Small intestine (tissue), 7 donors: ENCODE results near the gene AADACL4. TPM values are rescaled to one million over a fixed set of nuclear protein-coding genes. Genes with fewer than 3 reads are reported as not detected.

Experiments used
- DNase-seq, 2 donors: peaks; one replicate each; pipeline versions ENCODE4 v3.0.0 to v3.0.0-alpha.2; 2013
- FAIRE-seq: peaks from 2 replicates; lab custom pipeline; 2012; peaks lifted over from hg19 to GRCh38; lab: Jason Lieb, UNC
- H3K27ac ChIP-seq, 3 donors: one replicate each; pipeline ENCODE4 v1.5.1; 2013; ENCODE audit warnings: low read length in 2 of 3, mild to moderate bottlenecking in 2 of 3, control low read depth in 1 of 3, inconsistent platforms in 1 of 3, low read depth in 1 of 3, moderate library complexity in 1 of 3
- H3K27me3 ChIP-seq, 3 donors: one replicate each; pipeline ENCODE4 v1.6.1; 2013; ENCODE audit warnings: low read length in 3 of 3, inconsistent platforms in 1 of 3; ENCODE audit not compliant: control insufficient read depth in 3 of 3, insufficient read depth in 3 of 3
- H3K36me3 ChIP-seq, 3 donors: one replicate each; pipeline ENCODE4 v1.6.1; 2013; ENCODE audit warnings: low read length in 3 of 3, inconsistent platforms in 1 of 3, low read depth in 1 of 3, mild to moderate bottlenecking in 1 of 3, moderate library complexity in 1 of 3; ENCODE audit not compliant: control insufficient read depth in 3 of 3, insufficient read depth in 2 of 3
- H3K4me1 ChIP-seq, 3 donors: one replicate each; pipeline ENCODE4 v1.6.1; 2013; ENCODE audit warnings: low read length in 2 of 3, inconsistent platforms in 1 of 3, low read depth in 1 of 3, mild to moderate bottlenecking in 1 of 3, moderate library complexity in 1 of 3; ENCODE audit not compliant: control insufficient read depth in 3 of 3, insufficient read depth in 2 of 3
- H3K4me3 ChIP-seq, 3 donors: one replicate each; pipeline ENCODE4 v1.5.1; 2013; ENCODE audit warnings: low read length in 3 of 3, control low read depth in 1 of 3, inconsistent platforms in 1 of 3, low read depth in 1 of 3, mild to moderate bottlenecking in 1 of 3, moderate library complexity in 1 of 3
- H3K9me3 ChIP-seq, 2 donors: one replicate each; pipeline ENCODE4 v1.6.1; 2013; ENCODE audit warnings: low read depth in 1 of 2, low read length in 1 of 2; ENCODE audit not compliant: control insufficient read depth in 2 of 2, insufficient read depth in 1 of 2
- WGBS, 3 donors: extraction: QIAGEN DNeasy Blood & Tissue Kit; methylation state at CpG; one replicate each; pipeline ENCODE4 v1.1.7; 2013; 5-methylcytosine and 5-hydroxymethylcytosine counted together
- polyA plus RNA-seq, 4 donors: library from polyadenylated mRNA; stranded (reverse) in 3 of 4; unstranded in 1 of 4; fragments of 200-250 nt in 3 of 4; fragments of 120-200 nt in 1 of 4; gene quantifications; one replicate each; pipeline versions ENCODE4 v1.2.1 to v1.2.3, GENCODE V29; 2013
- donor health status: healthy with polysubstance abuse.
- donor health status: control.
- donor health status: control.
- donor health status: Bipolar disorder and iron deficiency.
- donor health status: healthy.

AADACL4 gene
- polyA plus RNA-seq, 4 donors, result not detected

- peaks cover 0 to 60% (median 2%) of the 10 kb centered on the region in 3 donors for H3K36me3 ChIP-seq
- no peak overlapping the region for H3K4me3 ChIP-seq
- 75 to 91% (median 80%) methylated on average over 3 of the region's 3 CpGs for WGBS, 3 donors
- H3K4me1 ChIP-seq, result peaks cover 9 to 36% (median 15%) of the 10 kb centered on the region in 3 donors
- FAIRE-seq (no peak), DNase-seq (no peak)
- peaks cover 0 to 15% of the 10 kb centered on the region in 2 donors for H3K9me3 ChIP-seq
- no peaks in the 10 kb centered on the region for H3K27me3 ChIP-seq
- H3K27ac ChIP-seq, result no peak overlapping the region
These were observed 36.6 kb upstream of the AADACL4 start for GRCh38 chr1:12607263-12607662.

GRCh38 chr1:12608311-12608957 is 35.5 kb upstream of the AADACL4 start:
- WGBS, 3 donors, result 55 to 75% (median 74%) methylated on average over 5 of the region's 5 CpGs
- FAIRE-seq (no peak), DNase-seq (peak in 1 of 2 donors; percentile 32)
- Histone ChIP-seq H3K27me3 (no peaks in the 10 kb centered on the region), H3K27ac (no peak overlapping the region), H3K36me3 (peaks cover 0 to 55% (median 2%) of the 10 kb centered on the region in 3 donors), H3K9me3 (peaks cover 0 to 15% of the 10 kb centered on the region in 2 donors), H3K4me1 (peaks cover 6 to 27% (median 10%) of the 10 kb centered on the region in 3 donors), H3K4me3 (no peak overlapping the region)

- Histone ChIP-seq H3K4me3 (no peak overlapping the region), H3K27me3 (no peaks in the 10 kb centered on the region), H3K27ac (no peak overlapping the region), H3K9me3 (peaks cover 0 to 15% of the 10 kb centered on the region in 2 donors), H3K36me3 (peaks cover 0 to 50% (median 2%) of the 10 kb centered on the region in 3 donors), H3K4me1 (peaks cover 2 to 19% (median 7%) of the 10 kb centered on the region in 3 donors)
- no peak for DNase-seq
- 75 to 88% (median 76%) methylated on average over 5 of the region's 5 CpGs for WGBS, 3 donors
- no peak for FAIRE-seq
These were observed 34.3 kb upstream of the AADACL4 start for GRCh38 chr1:12609469-12610003.

- WGBS, 3 donors, result 88 to 91% (median 88%) methylated on average over 7 of the region's 7 CpGs
- Histone ChIP-seq H3K9me3 (peaks cover 0 to 15% of the 10 kb centered on the region in 2 donors), H3K27ac (no peak overlapping the region), H3K4me3 (no peak overlapping the region), H3K36me3 (peaks cover 0 to 49% (median 2%) of the 10 kb centered on the region in 3 donors), H3K4me1 (peaks cover 4 to 24% (median 7%) of the 10 kb centered on the region in 3 donors), H3K27me3 (no peaks in the 10 kb centered on the region)
- DNase-seq (no peak), FAIRE-seq (no peak)
These were observed 33.5 kb upstream of the AADACL4 start for GRCh38 chr1:12610305-12610935.

- no peak for FAIRE-seq
These were observed 32.9 kb upstream of the AADACL4 start for GRCh38 chr1:12610941-12611340.

GRCh38 chr1:12613180-12613579 is 30.7 kb upstream of the AADACL4 start:
- 77 to 91% (median 85%) methylated on average over 4 of the region's 4 CpGs for WGBS, 3 donors
- DNase-seq, result no peak
- Histone ChIP-seq H3K27ac (peak overlapping the region in 1 of 3 donors; percentile 21), H3K9me3 (no peaks in the 10 kb centered on the region), H3K27me3 (no peaks in the 10 kb centered on the region), H3K4me3 (no peak overlapping the region), H3K4me1 (peaks cover 4 to 23% (median 7%) of the 10 kb centered on the region in 3 donors), H3K36me3 (peaks cover 0 to 38% (median 2%) of the 10 kb centered on the region in 3 donors)
- FAIRE-seq, result no peak

More at GRCh38 chr1:12610941-12611340, 32.9 kb upstream of the AADACL4 start:
- Histone ChIP-seq H3K9me3 (peaks cover 0 to 15% of the 10 kb centered on the region in 2 donors), H3K27ac (no peak overlapping the region), H3K36me3 (peaks cover 0 to 49% (median 2%) of the 10 kb centered on the region in 3 donors), H3K4me3 (no peak overlapping the region), H3K4me1 (peaks cover 4 to 24% (median 7%) of the 10 kb centered on the region in 3 donors), H3K27me3 (no peaks in the 10 kb centered on the region)
- 82 to 85% (median 85%) methylated on average over 7 of the region's 7 CpGs for whole genome bisulfite sequencing, 3 donors
- no peak for DNase-seq

GRCh38 chr1:12614402-12615158 is 29.3 kb upstream of the AADACL4 start:
- 23 to 62% (median 40%) methylated on average over 7 of the region's 7 CpGs for WGBS, 3 donors
- Histone ChIP-seq H3K4me1 (peaks cover 4 to 20% (median 4%) of the 10 kb centered on the region in 3 donors), H3K4me3 (peak overlapping the region in 2 of 3 donors; percentile 70 to 88), H3K9me3 (no peaks in the 10 kb centered on the region), H3K27me3 (no peaks in the 10 kb centered on the region), H3K36me3 (peaks cover 0 to 25% (median 0%) of the 10 kb centered on the region in 3 donors), H3K27ac (peak overlapping the region; percentile 95 to 97 (median 95))
- DNase-seq (peak; percentile 40), FAIRE-seq (no peak)
